Measurements from ENCODE around the gene LDLRAD4.

LDLRAD4 gene

DNA sequence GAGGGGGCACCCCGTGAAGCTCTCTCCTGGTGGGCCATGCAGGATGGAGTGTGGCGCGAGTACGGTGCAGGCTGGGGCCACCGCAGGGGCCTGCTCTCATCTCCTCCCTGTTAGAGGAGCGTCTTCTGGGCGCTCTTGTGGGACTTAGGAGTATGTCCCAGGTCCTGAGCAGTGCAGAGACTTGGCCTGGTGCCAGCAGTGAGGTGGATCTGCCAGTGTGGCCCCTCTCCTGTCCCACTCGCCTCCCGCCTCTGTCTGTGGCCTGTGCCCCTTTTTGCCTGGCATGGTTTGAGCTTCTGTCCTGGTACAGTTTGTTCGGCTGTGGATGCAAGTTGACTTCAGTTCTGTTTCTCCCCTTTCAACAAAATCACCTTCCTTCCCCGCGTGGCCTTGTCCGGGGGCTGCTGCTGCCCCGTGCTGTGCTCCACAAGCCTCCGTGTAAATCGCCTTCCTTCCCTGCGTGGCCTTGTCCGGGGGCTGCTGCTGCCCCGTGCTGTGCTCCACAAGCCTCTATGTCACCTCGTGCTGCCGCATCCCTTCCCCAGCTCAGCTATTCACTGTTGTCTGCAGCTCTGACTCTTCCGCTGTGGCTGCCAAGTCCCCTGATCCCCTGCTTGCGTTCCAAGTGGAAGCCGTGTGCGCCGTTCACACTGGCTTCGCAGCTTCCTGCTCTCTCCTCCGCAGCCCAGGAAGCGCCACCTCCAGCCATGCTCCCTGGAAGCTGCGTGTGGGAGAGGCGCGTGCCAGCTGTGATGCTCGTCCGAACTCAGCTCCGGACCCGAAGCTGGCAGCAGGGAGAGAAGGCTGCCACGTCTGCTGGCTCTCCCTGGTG lies 13.7 kb downstream of the LDLRAD4 start:
- DNase-seq, result no peak

DNA sequence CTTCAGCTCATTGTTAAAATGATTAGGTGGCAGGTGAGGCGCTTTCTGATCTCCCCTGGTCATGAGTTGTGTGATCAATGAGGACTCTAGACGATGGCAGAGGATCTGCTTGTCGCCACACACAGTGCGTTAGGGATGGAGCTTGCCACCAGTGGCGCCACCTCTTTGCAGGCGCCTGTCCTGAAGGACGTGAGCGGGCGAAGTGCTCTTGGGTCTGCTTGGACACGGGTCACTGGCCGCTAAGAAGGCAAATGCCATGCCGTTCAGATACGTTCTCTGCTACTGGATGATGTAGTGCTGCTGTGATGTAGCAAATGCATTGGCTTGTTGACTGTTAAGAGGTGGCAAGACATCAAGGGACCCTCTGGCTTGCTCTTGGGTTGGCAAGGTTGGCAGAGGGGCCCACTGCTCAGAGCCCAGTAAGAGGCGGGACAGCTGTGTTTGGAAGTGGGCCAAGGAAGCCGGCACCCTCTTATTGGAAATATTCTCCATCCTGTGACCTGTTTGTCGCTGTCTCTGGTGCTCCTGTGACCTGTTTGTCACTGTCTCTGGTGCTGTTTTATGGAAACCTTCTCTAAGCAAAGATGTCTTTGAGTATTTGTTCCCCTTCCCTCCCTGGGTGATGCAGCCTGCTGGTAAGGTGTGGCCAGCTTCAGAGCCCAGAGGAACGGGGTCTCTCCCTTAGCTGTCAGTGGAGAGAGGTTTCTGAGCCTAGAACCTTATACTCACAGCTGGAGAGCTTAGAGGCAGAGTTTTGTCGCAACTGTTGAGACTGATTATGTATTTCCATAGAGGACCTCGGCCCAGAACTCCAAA lies 14.6 kb downstream of the LDLRAD4 start:
- no peak for DNase-seq

DNA sequence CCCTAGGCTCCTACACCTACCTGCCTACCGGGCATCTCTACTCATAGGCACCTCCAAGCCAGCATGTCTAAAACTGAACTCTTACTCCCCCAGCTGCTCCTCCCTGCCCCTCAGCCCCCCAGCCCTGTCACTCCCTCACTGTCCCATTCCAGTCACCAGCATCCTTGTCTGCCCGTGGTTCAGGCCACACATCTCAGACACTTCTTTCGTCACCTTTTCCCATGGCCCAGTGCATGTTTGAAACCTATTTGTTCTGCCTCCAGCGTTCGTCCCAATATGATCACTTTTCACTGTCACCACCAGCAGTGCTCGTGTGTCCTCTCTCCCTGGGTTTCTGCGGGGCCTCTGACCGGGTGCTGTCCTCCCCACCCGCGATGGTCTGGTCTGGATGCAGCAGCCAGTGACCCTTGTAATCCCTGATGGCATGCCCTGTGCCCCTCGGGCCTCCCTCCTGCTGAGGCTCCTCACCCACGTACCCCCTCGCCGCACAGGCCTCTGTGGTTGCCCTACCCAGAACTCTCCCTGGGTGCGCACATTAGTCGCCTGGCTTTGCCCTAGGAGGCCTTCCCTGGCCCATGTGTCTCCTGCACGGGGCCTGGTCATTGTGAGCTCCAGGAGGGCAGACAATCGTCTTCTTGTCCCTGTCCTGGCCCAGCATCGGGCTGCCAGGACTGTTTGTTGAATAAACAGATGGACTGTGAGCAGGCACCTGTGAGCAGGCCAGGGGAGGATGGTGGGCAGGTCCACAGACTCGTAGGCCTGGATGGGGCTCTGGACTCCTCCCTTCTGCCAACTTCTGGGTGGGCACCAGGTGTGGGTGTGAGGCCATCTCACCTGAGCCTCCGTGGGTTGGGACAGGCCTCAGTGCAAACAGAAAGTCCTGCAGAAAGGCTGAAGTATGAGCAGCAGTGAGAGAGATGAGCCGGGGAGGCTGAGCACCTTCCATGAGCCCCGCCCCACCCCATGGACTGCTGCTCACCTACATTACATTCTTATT lies 15.5 kb downstream of the LDLRAD4 start:
- no peak for DNase-seq

DNA sequence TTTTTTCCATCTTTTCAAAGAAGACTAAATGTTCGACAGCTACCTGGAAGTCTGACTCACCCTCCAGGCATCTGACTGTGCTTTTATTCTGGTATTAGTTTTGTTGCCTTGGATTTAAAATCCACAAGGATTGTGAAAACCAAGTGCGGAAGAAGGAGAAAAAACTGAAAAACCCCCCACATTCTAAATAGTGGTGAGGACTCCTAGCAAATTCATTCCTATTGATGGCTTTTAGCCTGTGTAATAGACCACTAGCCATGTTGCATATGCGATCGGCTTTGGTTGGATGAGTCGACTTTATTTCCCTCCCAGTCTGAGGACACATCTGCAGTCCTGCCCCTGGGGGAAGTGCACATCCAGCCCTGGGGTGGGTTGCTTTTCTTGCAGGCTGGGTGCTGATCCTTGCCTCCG lies 16.9 kb downstream of the LDLRAD4 start:
- DNase-seq, result no peak

DNA sequence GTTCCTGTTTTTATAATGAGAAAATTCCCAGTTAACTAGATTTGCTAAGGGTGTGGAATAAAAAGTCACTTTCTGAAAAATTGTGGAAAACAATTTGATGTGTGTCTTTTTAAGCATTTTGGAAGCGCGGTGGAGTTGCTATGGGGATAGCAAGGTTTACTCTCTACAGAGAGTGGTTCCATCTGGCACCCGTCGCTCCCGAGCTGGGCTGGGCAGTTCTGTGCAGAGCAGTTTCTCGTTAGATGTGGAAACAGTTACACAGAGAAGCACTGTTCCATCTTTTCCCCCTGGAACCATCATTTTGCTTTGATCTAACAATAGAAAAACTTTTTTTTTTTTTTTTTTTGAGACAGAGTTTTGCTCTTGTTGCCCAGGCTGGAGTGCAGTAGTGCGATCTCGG lies 17.4 kb downstream of the LDLRAD4 start:
- DNase-seq, result no peak

DNA sequence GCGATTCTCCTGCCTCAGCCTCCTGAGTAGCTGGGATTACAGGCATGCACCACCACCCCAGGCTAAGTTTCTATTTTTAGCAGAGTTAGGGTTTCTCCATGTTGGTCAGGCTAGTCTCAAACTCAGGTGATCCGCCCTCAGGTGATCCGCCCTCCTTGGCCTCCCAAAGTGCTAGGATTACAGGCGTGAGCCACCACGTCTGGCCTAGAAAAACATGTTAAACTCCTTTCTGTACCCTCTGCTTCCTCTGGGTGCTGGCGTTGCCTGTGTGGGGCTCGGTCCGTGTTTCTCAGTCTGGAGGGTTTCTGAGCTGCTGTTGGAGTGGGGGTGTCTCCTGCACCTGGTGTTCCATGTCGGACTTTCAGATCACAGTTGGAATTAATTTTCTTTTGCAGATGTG lies 17.9 kb downstream of the LDLRAD4 start:
- DNase-seq, result no peak

DNA sequence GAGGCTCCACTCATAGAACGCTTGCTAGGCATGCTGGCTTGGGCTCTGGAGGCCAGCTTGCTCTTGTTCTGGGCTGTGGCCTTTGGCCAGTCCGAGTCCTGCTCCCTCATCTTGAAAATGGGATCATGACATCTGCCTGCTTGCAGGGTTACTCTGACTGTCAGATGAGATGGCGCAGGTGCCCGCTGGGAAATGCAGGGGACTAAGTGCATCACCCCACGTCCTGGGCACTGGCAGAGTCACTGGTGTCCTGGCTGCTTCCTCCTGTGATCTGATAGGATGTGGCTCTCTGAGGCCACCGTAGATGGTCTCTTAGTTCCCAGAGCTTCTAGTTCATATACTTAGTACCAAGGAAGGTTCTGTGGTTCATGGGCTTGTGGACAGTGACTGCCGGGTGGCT lies 18.5 kb downstream of the LDLRAD4 start:
- DNase-seq, result no peak

DNA sequence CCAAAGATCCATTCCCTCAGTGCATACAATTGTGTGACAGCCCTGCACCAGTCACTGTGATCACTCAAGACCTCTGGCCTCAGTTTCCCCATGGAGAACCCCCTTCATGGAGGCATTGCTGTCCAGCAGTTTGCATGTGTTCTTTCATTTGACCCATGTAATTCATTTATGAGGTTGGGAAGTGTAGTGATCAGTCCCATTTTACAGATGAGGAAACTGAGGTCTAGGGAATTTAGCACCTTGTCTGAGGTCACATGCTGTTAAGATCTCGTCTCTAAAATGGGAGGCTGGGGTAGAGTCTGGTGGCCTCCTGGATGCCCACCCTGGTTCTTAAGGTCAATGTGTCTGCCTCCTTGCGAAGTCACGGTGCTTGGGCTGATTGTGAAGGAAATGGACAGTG lies 19.1 kb downstream of the LDLRAD4 start:
- DNase-seq, result no peak

DNA sequence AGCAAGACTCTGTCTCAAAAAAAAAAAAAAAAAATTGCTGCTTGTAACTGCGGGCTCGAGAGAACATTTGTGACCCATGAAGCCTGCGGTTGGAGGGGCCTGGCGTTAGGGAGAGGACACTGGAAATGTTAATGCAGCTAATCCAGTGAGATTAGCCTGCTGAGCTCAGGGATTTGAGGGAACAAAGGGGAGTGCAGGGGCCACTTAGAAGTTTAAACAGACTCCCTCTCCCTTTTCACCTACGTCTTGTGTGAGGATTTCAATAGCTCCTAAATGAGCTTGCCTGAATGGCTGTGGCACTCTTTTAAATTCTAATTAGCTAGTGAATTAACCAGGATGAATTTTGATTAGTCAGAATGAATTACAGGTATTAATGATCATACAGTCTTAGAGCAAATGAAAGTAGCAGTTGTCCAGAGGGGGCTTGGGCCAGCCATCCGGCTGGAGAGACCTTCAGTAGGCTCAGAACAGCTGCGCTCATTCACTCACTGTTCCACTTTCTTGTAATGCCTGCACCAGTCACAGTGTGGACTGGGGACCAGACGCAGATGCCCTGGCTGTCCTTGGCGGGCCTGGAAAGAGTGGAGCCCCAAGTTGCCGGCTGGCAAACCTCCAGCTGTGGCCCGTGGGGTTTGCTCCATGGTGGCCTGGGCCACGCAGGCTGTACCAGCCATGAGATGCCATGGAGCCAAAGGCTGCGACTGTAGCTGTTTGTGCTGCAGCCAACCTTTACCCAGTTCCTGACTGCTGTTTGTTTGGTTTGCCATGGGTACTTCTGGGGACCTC lies 20.8 kb downstream of the LDLRAD4 start:
- no peak for DNase-seq

DNA sequence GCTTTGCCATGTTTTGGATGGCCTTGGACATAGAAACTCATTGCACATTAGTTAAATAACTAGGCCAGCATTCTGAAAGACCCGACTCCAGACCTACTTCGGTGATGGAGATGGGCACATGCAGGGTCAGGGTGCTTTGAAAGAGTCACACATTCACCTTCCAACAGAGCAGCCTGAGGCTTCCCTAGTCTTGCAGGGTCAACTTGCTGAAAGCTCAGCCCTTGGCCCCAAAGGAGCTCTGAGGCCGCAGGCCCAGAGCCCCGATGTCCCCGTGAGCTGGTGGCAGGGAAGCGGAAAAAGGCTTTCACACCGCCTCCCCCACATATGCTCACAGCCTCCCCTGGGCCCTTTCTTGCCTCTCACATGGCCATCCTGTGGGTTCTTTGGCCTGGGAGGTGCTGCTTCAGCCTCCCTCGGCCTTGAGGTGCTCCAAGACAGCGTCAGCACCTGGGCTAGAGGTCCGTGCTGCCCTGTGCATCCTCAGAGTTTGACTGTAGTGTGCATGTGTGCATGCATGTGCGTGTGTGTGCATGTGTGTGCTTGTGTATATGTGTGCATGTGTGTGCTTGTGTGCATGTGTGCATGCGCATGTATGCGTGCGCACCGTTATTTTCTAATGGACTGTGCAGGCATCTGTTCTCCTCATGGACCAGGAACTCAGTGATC lies 21.6 kb downstream of the LDLRAD4 start:
- no peak for DNase-seq

DNA sequence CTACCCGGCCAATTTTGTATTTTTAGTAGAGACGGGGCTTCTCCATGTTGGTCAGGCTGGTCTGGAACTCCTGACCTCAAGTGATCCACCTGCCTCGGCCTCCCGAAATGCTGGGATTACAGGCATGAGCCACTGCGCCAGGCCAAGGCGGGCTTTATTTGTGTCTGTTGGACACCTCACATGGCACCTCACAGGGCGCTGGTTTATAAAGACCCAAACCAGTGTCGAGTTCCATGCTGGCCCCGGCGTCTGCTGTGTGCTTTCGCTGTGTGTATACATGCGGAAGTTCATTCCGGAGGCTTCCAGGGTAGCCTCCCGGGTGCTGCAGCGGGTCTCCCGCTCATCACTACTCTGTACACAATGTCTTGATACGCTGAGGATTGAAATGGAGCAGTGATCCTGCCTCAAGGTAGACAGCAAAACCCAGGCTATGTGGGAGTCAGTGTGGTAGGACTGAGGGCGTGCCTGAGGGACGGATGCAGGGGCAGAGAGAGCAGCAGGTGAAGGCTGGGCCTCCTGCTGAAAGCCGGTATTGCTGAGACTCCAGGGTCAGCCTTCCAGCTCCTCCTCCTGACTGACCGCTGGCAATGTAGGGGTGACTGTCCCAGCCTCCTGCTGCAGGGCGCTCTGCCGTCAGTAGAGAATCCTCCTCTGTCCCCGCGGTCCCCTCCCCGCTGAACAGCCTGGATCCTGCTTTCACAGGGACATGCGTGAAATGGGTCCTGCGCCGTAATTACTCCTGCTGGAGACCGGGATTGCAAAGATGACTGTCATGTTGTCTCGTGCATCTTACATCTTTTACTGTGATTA lies 22.7 kb downstream of the LDLRAD4 start:
- DNase-seq, result no peak

DNA sequence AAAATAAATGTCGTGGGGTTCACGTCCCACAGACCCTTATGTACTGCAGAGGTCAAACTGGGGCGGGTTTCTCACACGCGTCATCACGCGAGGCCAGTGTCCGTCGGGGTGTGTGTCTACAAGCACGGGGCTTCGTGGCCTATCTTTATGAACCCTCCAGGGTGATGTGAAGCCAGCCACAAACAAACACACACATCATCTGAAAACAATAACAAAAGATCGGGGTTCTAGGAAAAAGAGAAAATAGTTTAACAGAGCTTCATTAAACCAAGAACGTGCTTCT lies 23.3 kb downstream of the LDLRAD4 start:
- no peak for DNase-seq

DNA sequence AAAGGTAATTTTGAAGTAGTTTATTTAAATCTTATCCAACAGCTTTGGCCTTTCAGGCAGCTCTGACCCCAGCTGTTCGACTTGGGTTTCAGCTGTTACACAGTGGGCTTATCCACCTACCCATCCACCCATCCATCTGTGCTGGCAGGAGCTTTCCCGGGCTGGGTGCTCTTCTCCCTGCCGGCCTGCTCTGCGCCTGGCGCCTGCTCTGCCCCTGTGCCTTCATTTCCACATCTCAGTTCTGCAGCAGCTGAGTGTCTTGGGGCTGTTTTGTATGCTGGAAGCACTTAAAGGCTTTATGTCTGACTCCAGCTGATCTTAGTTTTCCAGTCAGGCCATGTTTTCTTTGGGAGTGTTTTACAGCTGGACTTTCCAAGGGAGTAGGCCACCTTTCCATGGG lies 24.2 kb downstream of the LDLRAD4 start:
- no peak for DNase-seq

DNA sequence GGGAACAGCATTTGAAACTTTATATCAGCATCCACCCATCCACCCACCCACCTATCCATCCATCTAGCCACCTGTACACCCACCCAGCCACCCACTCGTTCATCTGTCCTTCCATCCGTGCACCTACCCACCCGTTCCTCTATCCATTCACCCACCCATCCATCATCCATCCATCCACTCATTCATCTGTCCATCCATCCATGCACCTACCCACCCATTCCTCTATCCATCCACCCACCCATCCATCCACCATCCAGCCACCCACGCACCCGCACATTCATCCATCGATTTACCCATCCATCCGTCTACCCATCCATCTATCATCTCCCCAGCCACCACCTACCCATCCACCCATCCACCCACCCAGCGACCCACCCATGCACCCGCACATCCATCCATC lies 24.8 kb downstream of the LDLRAD4 start:
- no peak for DNase-seq

DNA sequence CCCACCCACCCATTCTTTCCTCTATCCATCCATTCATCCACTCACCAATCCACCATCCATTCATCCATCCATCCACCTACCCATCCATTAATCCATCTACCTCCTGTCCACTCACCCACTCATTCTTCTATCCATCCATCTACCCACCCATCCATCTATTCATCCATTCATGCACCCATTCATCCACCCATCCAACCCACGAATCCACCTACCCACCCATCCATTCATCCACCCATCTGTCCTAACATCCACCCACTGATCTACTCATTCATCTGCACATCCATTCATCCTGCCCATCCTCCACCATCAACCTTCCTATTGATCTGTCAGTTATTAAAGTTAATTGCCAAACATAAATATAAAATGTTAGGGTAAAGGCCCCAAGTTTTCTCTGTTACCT lies 25.6 kb downstream of the LDLRAD4 start:
- DNase-seq, result no peak

DNA sequence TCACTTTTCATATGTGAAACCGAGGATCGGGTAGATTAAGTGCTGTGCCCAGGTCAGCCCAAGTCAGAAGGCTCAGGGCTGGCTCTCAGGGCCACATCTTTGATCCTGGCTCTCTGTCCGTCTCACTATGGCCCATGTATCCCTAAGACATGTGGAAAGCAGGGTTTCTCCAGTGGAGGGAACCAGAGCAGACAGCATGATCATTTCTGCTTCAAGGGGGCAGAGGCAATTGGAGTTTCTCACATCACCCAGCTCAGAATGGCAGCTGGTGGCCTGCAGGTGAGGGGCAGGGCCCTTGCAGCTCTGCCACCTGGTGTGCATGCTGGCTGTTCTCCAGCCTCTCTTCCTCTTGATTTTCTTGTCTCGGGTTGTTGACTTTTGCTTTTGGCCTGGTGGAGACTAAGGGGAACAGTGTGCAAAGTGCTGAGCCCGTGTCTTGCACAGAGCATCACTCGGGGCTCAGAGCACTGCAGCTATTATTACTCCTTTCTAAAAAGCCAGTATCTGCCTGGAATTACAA lies 27.0 kb downstream of the LDLRAD4 start:
- no peak for DNase-seq

DNA sequence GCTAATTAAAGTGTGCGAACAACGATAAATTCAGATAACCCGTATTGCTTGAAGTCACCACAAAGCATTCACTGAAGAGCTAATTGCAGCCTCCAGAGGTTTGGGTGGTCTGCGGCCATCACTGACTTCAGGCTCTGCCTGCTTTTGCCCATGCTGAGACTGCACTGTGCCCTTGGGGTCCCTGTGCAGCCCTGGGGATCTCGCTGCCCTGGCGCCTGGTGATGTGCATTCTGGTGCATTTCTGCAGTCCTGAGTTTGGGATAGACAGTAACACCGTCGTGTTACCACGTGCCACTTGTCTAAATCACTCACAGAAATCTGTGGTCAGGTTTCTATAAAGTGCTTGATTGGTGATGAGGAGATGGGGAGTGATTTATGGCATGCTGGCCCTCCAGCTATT lies 27.6 kb downstream of the LDLRAD4 start:
- DNase-seq, result no peak

DNA sequence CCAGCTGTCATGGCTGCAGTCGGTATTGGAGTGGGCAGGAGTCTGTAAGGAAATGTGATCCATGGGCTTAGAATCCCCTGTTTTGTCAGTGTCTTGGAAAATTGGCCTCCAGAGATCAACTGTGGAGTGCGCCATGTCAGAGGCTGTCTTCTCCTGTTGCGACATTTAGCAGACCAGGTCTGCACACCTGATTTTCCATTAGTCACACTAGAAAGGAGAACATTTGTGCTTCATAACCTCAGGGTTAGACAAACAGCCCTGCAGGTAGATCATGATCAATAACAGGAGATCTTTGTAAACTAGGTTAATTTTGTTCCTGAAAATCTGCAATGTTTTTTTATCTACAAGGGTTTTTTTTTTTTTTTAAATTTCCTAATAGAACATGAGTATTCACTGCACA lies 28.0 kb downstream of the LDLRAD4 start:
- DNase-seq, result no peak

DNA sequence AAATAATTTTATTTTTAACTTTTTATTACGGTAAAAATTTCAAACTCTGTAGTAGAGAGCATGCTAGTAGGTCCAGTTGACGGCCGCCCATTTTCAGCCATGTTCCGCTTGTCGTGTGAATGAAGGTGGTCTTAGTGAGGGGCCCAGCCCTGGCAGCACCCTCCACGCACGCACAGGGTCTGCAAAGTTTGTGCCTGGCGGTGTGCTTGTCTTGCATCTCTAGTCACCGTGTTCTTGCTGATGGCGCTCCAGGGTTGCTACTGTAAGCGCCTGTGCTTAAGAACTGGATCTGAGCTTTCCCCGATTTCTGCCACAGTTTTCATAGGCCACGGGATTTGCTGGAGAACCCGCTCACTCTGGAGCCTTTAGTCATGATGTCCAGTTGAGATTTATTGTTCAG lies 28.9 kb downstream of the LDLRAD4 start:
- DNase-seq, result no peak

DNA sequence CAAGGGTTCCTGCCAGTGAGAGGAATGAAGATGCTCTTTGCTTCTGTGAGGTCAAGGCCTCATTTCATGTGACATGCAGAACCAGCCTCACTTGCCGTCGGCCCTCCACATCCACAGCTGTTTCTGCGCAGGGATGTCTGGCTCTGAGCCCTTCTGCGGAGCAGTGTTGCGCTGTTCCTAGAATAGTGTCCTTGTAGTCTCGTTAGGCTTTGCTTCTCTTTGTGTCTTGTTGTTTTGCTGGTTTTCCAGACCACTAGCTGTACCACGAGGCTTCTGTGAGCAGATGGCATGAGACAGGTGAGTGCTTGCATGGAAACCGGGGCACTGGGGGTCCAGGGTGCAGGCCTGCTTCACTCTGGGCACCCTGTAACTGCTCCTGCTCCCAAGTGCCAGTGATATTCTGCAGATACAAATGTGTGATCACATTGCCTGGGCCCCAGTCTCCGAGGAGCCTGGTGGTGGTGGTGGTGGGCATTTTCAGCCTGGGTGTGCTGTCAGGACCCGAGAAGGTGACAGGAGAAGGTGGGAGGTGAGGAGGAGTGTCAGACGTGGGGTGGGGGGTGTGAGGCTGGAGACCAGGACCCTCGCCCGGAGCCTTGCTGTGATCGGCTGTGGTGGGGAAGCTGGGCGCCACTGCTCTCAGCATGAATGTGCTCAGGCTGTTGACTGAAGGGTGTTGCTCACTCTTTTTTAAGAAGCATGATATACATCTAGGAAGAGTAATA lies 34.3 kb downstream of the LDLRAD4 start:
- no peak for DNase-seq

Measured in GDM1 (cell line).